Spleen (tissue), 7 donors: ENCODE measurements around the gene EIF5A.
A peak's percentile ranks its signal among the peaks of the same experiment; 100 is the strongest.

Experiments
- CTCF ChIP-seq, 11 experiments: fragments of 200-600 bp in 7 of 11; fragments of 450-650 bp in 4 of 11; sonication (generic) in 4 of 11; IDR thresholded peaks in 8 of 11; conservative IDR thresholded peaks in 3 of 11; 1 replicate in 7 of 11; 2 replicates in 4 of 11; pipeline versions ENCODE4 v1.4.0 to v1.8.0; 2016 to 2021; ENCODE audit warnings: antibody characterized with exemption in 11 of 11, inconsistent platforms in 4 of 11, mild to moderate bottlenecking in 1 of 11
- POLR2AphosphoS5 ChIP-seq, 3 donors: sonication (generic); formaldehyde crosslinking; IDR thresholded peaks; one replicate each; pipeline ENCODE4 v1.5.1; 2017; ENCODE audit warnings: antibody characterized with exemption in 3 of 3
- donor health status: DM: no; HTN: no; CAD: no; lungs with moderate emphysema.
- donor health status: DM: no; HTN: no; CAD: no.
- donor health status: DM: no; HTN: no; CAD: no.

- TF ChIP-seq CTCF (IDR thresholded peaks at IDR 0.05 in 8 of 11, conservative IDR thresholded peaks at IDR 0.05 in 3 of 11) (peak in 1 of 11 experiments; percentile 21), POLR2AphosphoS5 (IDR thresholded peaks at IDR 0.05) (peak in 2 of 3 donors; percentile 28 to 57)
Observed at GRCh38 chr17:7313088-7313889, 5.9 kb downstream of the EIF5A start.
